ENCODE data around the gene DPYSL5. TPM values are rescaled to one million over a fixed set of nuclear protein-coding genes. Genes with fewer than 3 reads are reported as not detected.
"Not testable (repeated sequence)": the region's sequence is repeated elsewhere in the genome, so short reads cannot be mapped to it uniquely, and the experiment has no call there.

DPYSL5 gene
- polyA plus RNA-seq, 1 donor, result 39.8 TPM

- no peak for DNase-seq
Measured at GRCh38 chr2:26903676-26904075, 55.7 kb downstream of the DPYSL5 start.

GRCh38 chr2:26904839-26905238, 56.9 kb downstream of the DPYSL5 start:
- no peak for DNase-seq

- DNase-seq, result no peak
Measured at GRCh38 chr2:26905341-26906198, 57.6 kb downstream of the DPYSL5 start.

- DNase-seq, result no peak
Measured at GRCh38 chr2:26907416-26907815, 59.5 kb downstream of the DPYSL5 start.

- DNase-seq, result no peak
Measured at GRCh38 chr2:26910176-26910575, 62.2 kb downstream of the DPYSL5 start.

- no peak for DNase-seq
Measured at GRCh38 chr2:26911911-26912861, 64.3 kb downstream of the DPYSL5 start.

GRCh38 chr2:26913606-26913998, 65.7 kb downstream of the DPYSL5 start:
- DNase-seq, result peak; percentile 69

- peak; percentile 23 for DNase-seq
Measured at GRCh38 chr2:26913999-26914658, 66.2 kb downstream of the DPYSL5 start.

GRCh38 chr2:26914659-26915310, 66.9 kb downstream of the DPYSL5 start:
- no peak for DNase-seq

GRCh38 chr2:26915316-26915715, 67.4 kb downstream of the DPYSL5 start:
- DNase-seq, result no peak

GRCh38 chr2:26916128-26916692, 68.3 kb downstream of the DPYSL5 start:
- no peak for DNase-seq

- no peak for DNase-seq
Measured at GRCh38 chr2:26917135-26917836, 69.4 kb downstream of the DPYSL5 start.

GRCh38 chr2:26921323-26921722, 73.4 kb downstream of the DPYSL5 start:
- no peak for DNase-seq

GRCh38 chr2:26922405-26923188, 74.7 kb downstream of the DPYSL5 start:
- DNase-seq, result no peak

GRCh38 chr2:26923189-26923466, 75.2 kb downstream of the DPYSL5 start:
- DNase-seq, result not testable (repeated sequence)

GRCh38 chr2:26924731-26925099, 76.8 kb downstream of the DPYSL5 start:
- no peak for DNase-seq

GRCh38 chr2:26925100-26925791, 77.3 kb downstream of the DPYSL5 start:
- DNase-seq, result no peak

- DNase-seq, result no peak
Measured at GRCh38 chr2:26927221-26927620, 79.3 kb downstream of the DPYSL5 start.

GRCh38 chr2:26932974-26933373, 85.0 kb downstream of the DPYSL5 start:
- no peak for DNase-seq
